Measurements from ENCODE around the gene FANCG. TPM values are rescaled to one million over a fixed set of nuclear protein-coding genes. Genes with fewer than 3 reads are reported as not detected.

Gene FANCG
- total RNA-seq, 1 donor from 2014 or later, result 14.1 TPM

- peak overlapping the region; percentile 60 for H3K27ac Mint-ChIP-seq (ENCODE audit: unreplicated experiment)
These were observed 20.3 kb downstream of the FANCG start for GRCh38 chr9:35059438-35059837.

GRCh38 chr9:35057271-35057620 is 22.5 kb downstream of the FANCG start:
- Histone ChIP-seq H3K4me3 (ENCODE audit: insufficient read depth, low read depth, low read length) (no peak overlapping the region), H3K4me2 (ENCODE audit: low read length) (no peak overlapping the region), H3K4me1 (ENCODE audit: insufficient read depth, low read length) (no peaks in the 10 kb centered on the region), H3K27ac (ENCODE audit: low read depth, low read length) (no peak overlapping the region), H3K9ac (ENCODE audit: low read length) (no peak overlapping the region), H3K36me3 (ENCODE audit: insufficient read depth, low read length) (peaks cover 82% of the 10 kb centered on the region), H3K9me3 (ENCODE audit: insufficient read depth, low read depth, low read length) (no peaks in the 10 kb centered on the region), H4K20me1 (ENCODE audit: insufficient read depth, low read length) (peaks cover 93% of the 10 kb centered on the region), H3K79me2 (ENCODE audit: insufficient read depth, low read length) (peaks cover 48% of the 10 kb centered on the region), H3K27me3 (ENCODE audit: insufficient read depth, low read length) (no peaks in the 10 kb centered on the region), H2AFZ (ENCODE audit: low read depth, low read length) (no peak overlapping the region)
- no peak for TF ChIP-seq EZH2 (IDR thresholded peaks at IDR 0.05; ENCODE audit: insufficient read depth, low read length)
- no peak for TF ChIP-seq CTCF (IDR thresholded peaks at IDR 0.05; ENCODE audit: insufficient read depth, low read depth, low read length)
- FAIRE-seq, result no peak
- no peaks in the 10 kb centered on the region for H3K4me1 Mint-ChIP-seq (ENCODE audit: low read depth, unreplicated experiment)
- H3K36me3 Mint-ChIP-seq (ENCODE audit: low read depth, unreplicated experiment), result peaks cover 51% of the 10 kb centered on the region
- no peak overlapping the region for H3K4me3 Mint-ChIP-seq (ENCODE audit: unreplicated experiment)
- peak overlapping the region; percentile 41 for H3K27ac Mint-ChIP-seq (ENCODE audit: unreplicated experiment)
- H3K9me3 Mint-ChIP-seq (ENCODE audit: unreplicated experiment), result no peaks in the 10 kb centered on the region
- H3K27me3 Mint-ChIP-seq (ENCODE audit: low read depth, unreplicated experiment), result no peaks in the 10 kb centered on the region
- no peak for DNase-seq (ENCODE audit: low read depth)

More at GRCh38 chr9:35059438-35059837, 20.3 kb downstream of the FANCG start:
- Histone ChIP-seq H3K36me3 (ENCODE audit: insufficient read depth, low read length) (peaks cover 99% of the 10 kb centered on the region), H3K9ac (ENCODE audit: low read length) (no peak overlapping the region), H3K79me2 (ENCODE audit: insufficient read depth, low read length) (peaks cover 68% of the 10 kb centered on the region), H2AFZ (ENCODE audit: low read depth, low read length) (no peak overlapping the region), H3K4me3 (ENCODE audit: insufficient read depth, low read depth, low read length) (no peak overlapping the region), H3K9me3 (ENCODE audit: insufficient read depth, low read depth, low read length) (no peaks in the 10 kb centered on the region), H3K27ac (ENCODE audit: low read depth, low read length) (no peak overlapping the region), H4K20me1 (ENCODE audit: insufficient read depth, low read length) (peaks cover 95% of the 10 kb centered on the region), H3K27me3 (ENCODE audit: insufficient read depth, low read length) (no peaks in the 10 kb centered on the region), H3K4me2 (ENCODE audit: low read length) (no peak overlapping the region), H3K4me1 (ENCODE audit: insufficient read depth, low read length) (no peaks in the 10 kb centered on the region)
- Mint-ChIP-seq H3K4me3 (ENCODE audit: unreplicated experiment) (no peak overlapping the region), H3K4me1 (ENCODE audit: low read depth, unreplicated experiment) (no peaks in the 10 kb centered on the region), H3K9me3 (ENCODE audit: unreplicated experiment) (no peaks in the 10 kb centered on the region), H3K36me3 (ENCODE audit: low read depth, unreplicated experiment) (peaks cover 47% of the 10 kb centered on the region), H3K27me3 (ENCODE audit: low read depth, unreplicated experiment) (no peaks in the 10 kb centered on the region)
- DNase-seq (ENCODE audit: low read depth) (no peak), FAIRE-seq (no peak)
- TF ChIP-seq CTCF (IDR thresholded peaks at IDR 0.05; ENCODE audit: insufficient read depth, low read depth, low read length) (no peak), EZH2 (IDR thresholded peaks at IDR 0.05; ENCODE audit: insufficient read depth, low read length) (no peak)

- peaks cover 47% of the 10 kb centered on the region for H3K36me3 Mint-ChIP-seq (ENCODE audit: low read depth, unreplicated experiment)
- peak overlapping the region; percentile 81 for H3K27ac Mint-ChIP-seq (ENCODE audit: unreplicated experiment)
- H3K36me3 ChIP-seq (ENCODE audit: insufficient read depth, low read length), result peaks cover 79% of the 10 kb centered on the region
- no peak overlapping the region for H3K4me3 Mint-ChIP-seq (ENCODE audit: unreplicated experiment)
- no peaks in the 10 kb centered on the region for H3K4me1 Mint-ChIP-seq (ENCODE audit: low read depth, unreplicated experiment)
- peaks cover 90% of the 10 kb centered on the region for H4K20me1 ChIP-seq (ENCODE audit: insufficient read depth, low read length)
- no peaks in the 10 kb centered on the region for H3K9me3 ChIP-seq (ENCODE audit: insufficient read depth, low read depth, low read length)
- no peak overlapping the region for H2AFZ ChIP-seq (ENCODE audit: low read depth, low read length)
- H3K27ac ChIP-seq (ENCODE audit: low read depth, low read length), result no peak overlapping the region
- no peaks in the 10 kb centered on the region for H3K27me3 ChIP-seq (ENCODE audit: insufficient read depth, low read length)
- FAIRE-seq (no peak), DNase-seq (ENCODE audit: low read depth) (no peak)
- no peak overlapping the region for H3K4me2 ChIP-seq (ENCODE audit: low read length)
- no peak for TF ChIP-seq CTCF (IDR thresholded peaks at IDR 0.05; ENCODE audit: insufficient read depth, low read depth, low read length)
- TF ChIP-seq EZH2 (IDR thresholded peaks at IDR 0.05; ENCODE audit: insufficient read depth, low read length), result no peak
- H3K79me2 ChIP-seq (ENCODE audit: insufficient read depth, low read length), result peaks cover 43% of the 10 kb centered on the region
- no peak overlapping the region for H3K9ac ChIP-seq (ENCODE audit: low read length)
- H3K4me3 ChIP-seq (ENCODE audit: insufficient read depth, low read depth, low read length), result no peak overlapping the region
- H3K27me3 Mint-ChIP-seq (ENCODE audit: low read depth, unreplicated experiment), result no peaks in the 10 kb centered on the region
- no peaks in the 10 kb centered on the region for H3K4me1 ChIP-seq (ENCODE audit: insufficient read depth, low read length)
- H3K9me3 Mint-ChIP-seq (ENCODE audit: unreplicated experiment), result no peaks in the 10 kb centered on the region
These were observed 23.0 kb downstream of the FANCG start for GRCh38 chr9:35056571-35057270.

Measured in astrocyte (in vitro differentiated cells and primary cell).